HepG2 (cell line): ENCODE results near the gene NKX3-2. TPM values are rescaled to one million over a fixed set of nuclear protein-coding genes. Genes with fewer than 3 reads are reported as not detected.

ENCODE experiments used
- ATAC-seq: fragments of 200-7000 bp; cut with Tn5 transposase; 3 replicates; pipeline ENCODE4 v1.9.1; 2020; ENCODE audit warnings: mild to moderate bottlenecking, moderate library complexity
- Bru-seq: library from RNA; stranded (reverse); fragments of 400-500 nt; gene quantifications from one replicate; lab custom pipeline; 2021; lab: Mats Ljungman, UMichigan
- BruChase-seq, 2 experiments: library from RNA; stranded (reverse); fragments of 400-500 nt; gene quantifications; one replicate each; lab custom pipeline; 2021; lab: Mats Ljungman, UMichigan
- BruUV-seq: library from RNA; stranded (reverse); fragments of 400-500 nt; replicated peaks from 2 replicates; lab custom pipeline; 2021; lab: Mats Ljungman, UMichigan
- CTCF ChIA-PET: fragments of 300-600 bp; formaldehyde crosslinking; extraction: SDS; loops from one replicate; lab custom pipeline; 2021; ENCODE audit warnings: low total read pairs, inconsistent platforms, low intra/inter-chr PET ratio; lab: Yijun Ruan, JAX
- POLR2A ChIA-PET: fragments of 350-600 bp; sonication (Branson Sonifier 250); formaldehyde crosslinking; loops from one replicate; lab custom pipeline; 2020; ENCODE audit warnings: antibody characterized with exemption, inconsistent platforms; lab: Yijun Ruan, JAX
- DNase-seq: peaks from one replicate; pipeline ENCODE4 v3.0.0-alpha.2; 2015; ENCODE audit warnings: low spot score
- FAIRE-seq: peaks from 3 replicates; lab custom pipeline; 2011; peaks lifted over from hg19 to GRCh38; lab: Jason Lieb, UNC
- H2AFZ ChIP-seq: one replicate; pipeline ENCODE4 v1.6.1; 2011; ENCODE audit warnings: low read length, inconsistent platforms
- H3K27ac ChIP-seq: fragments of 300-600 bp; 3 replicates; pipeline ENCODE4 v1.8.0; 2011; ENCODE audit warnings: mixed run types, mild to moderate bottlenecking, mixed read lengths, low read length, inconsistent platforms; ENCODE audit not compliant: insufficient read depth; ENCODE audit errors: extremely low read length
- H3K27me3 ChIP-seq, 2 experiments: fragments of 200-600 bp in 1 of 2; 2 replicates in 1 of 2; 3 replicates in 1 of 2; pipeline versions ENCODE4 v1.6.0 to v1.8.0; 2011; ENCODE audit warnings: low read length in 2 of 2, mild to moderate bottlenecking in 2 of 2, moderate library complexity in 2 of 2, inconsistent platforms in 1 of 2; ENCODE audit not compliant: insufficient read depth in 2 of 2, control insufficient read depth in 1 of 2
- H3K36me3 ChIP-seq, 2 experiments: fragments of 200-600 bp in 1 of 2; replicated peaks in 1 of 2; 2 replicates in 1 of 2; 3 replicates in 1 of 2; pipeline versions ENCODE4 v1.5.1 to v1.8.0; 2011; ENCODE audit warnings: low read length in 2 of 2, inconsistent platforms in 1 of 2; ENCODE audit not compliant: insufficient read depth in 2 of 2, control insufficient read depth in 1 of 2
- H3K4me1 ChIP-seq: 2 replicates; pipeline ENCODE4 v1.5.1; 2012; ENCODE audit warnings: low read length, inconsistent platforms; ENCODE audit not compliant: insufficient read depth
- H3K4me2 ChIP-seq: 2 replicates; pipeline ENCODE4 v1.6.0; 2011; ENCODE audit warnings: low read depth, low read length, inconsistent platforms
- H3K4me3 ChIP-seq, 3 experiments: fragments of 200-600 bp in 1 of 3; sonication (generic), shearing (Covaris generic) in 1 of 3; replicated peaks in 1 of 3; 2 replicates each; pipeline ENCODE4 v1.5.1; 2011 to 2016; ENCODE audit warnings: low read length in 3 of 3, inconsistent platforms in 2 of 3, low read depth in 2 of 3, mild to moderate bottlenecking in 2 of 3, control low read depth in 1 of 3, mixed read lengths in 1 of 3; ENCODE audit not compliant: insufficient read depth in 1 of 3
- H3K79me2 ChIP-seq: one replicate; pipeline ENCODE4 v1.6.1; 2011; ENCODE audit warnings: low read length, inconsistent platforms; ENCODE audit not compliant: insufficient read depth
- H3K9ac ChIP-seq: 2 replicates; pipeline ENCODE4 v1.6.0; 2011; ENCODE audit warnings: mild to moderate bottlenecking, low read depth, low read length, inconsistent platforms; ENCODE audit not compliant: insufficient read depth
- H3K9me3 ChIP-seq: 2 replicates; pipeline ENCODE4 v1.5.1; 2012; ENCODE audit warnings: mild to moderate bottlenecking, low read length
- H4K20me1 ChIP-seq: 2 replicates; pipeline ENCODE4 v1.6.0; 2011; ENCODE audit warnings: inconsistent platforms, mild to moderate bottlenecking, low read length, moderate library complexity; ENCODE audit not compliant: insufficient read depth
- ATRX ChIP-seq: sonication (generic); formaldehyde crosslinking; IDR thresholded peaks from 2 replicates; pipeline ENCODE4 v1.4.0; 2020; ENCODE audit warnings: missing genetic modification reagents, borderline replicate concordance
- PHF21A ChIP-seq: sonication (generic); formaldehyde crosslinking; IDR thresholded peaks from 2 replicates; pipeline ENCODE4 v1.5.0; 2020; ENCODE audit warnings: mild to moderate bottlenecking, missing genetic modification reagents
- TCF7 ChIP-seq: sonication (generic); IDR thresholded peaks from 2 replicates; pipeline ENCODE4 v1.6.1; 2016; ENCODE audit warnings: antibody characterized with exemption, low read depth
- WGBS: methylation state at CpG from one replicate; pipeline ENCODE4 v1.1.6; 2017; ENCODE audit warnings: low lambda C conversion rate; 5-methylcytosine and 5-hydroxymethylcytosine counted together
- in situ Hi-C: cut with HindIII; loops from 2 replicates; pipeline ENCODE4 v1.10.0; 2017; ENCODE audit warnings: low pct_unique_long_range_greater_than_20kb; ENCODE audit not compliant: extremely low pct_ligation_motif_present
- intact Hi-C: fragments of 100-400 bp; cut with micrococcal nuclease; formaldehyde crosslinking; loops from one replicate; pipeline ENCODE4 v1.10.0; 2022; ENCODE audit not compliant: unreplicated experiment
- long read RNA-seq, 2 experiments: library from RNA in 1 of 2; library from polyadenylated mRNA in 1 of 2; stranded (forward) in 1 of 2; unstranded in 1 of 2; transcript quantifications; one replicate each; pipeline ENCODE4 v2.0.0, GENCODE V29; 2019 to 2022
- polyA minus RNA-seq, 3 experiments: library from RNA; depleted of rRNA, polyadenylated mRNA; stranded (reverse); fragments of >200 nt; gene quantifications; 2 replicates each; pipeline ENCODE4 v1.2.3, GENCODE V29; 2011; ENCODE audit warnings: low replicate concordance in 1 of 3
- polyA plus RNA-seq, 8 experiments: library from polyadenylated mRNA; depleted of rRNA in 3 of 8; stranded (reverse) in 7 of 8; unstranded in 1 of 8; fragments of >200 nt; fragmentation: Illumina TruSeq in 4 of 8; extraction: Trizol in 4 of 8; gene quantifications; 2 replicates each; pipeline versions ENCODE4 v1.2.1 to v1.2.3, GENCODE V29; 2011 to 2016; ENCODE audit warnings: low read depth in 4 of 8, missing spikeins in 1 of 8, mixed read lengths in 1 of 8; ENCODE audit not compliant: insufficient read depth in 1 of 8
- total RNA-seq, 5 experiments: library from RNA; depleted of rRNA; stranded (reverse); fragments of >200 nt; fragmentation: Illumina TruSeq; extraction: Trizol; gene quantifications; 2 replicates each; pipeline ENCODE4 v1.2.3, GENCODE V29; 2016; ENCODE audit warnings: low read depth in 1 of 5
- TF ChIP-seq, protein P1 (sequence below): sonication (generic); formaldehyde crosslinking; IDR thresholded peaks from 2 replicates; pipeline ENCODE4; 2020; ENCODE audit warnings: missing genetic modification reagents, mild to moderate bottlenecking, borderline replicate concordance
- TF ChIP-seq, protein P2 (sequence below): sonication (generic); formaldehyde crosslinking; IDR thresholded peaks from 2 replicates; pipeline ENCODE4 v1.9.0; 2022; ENCODE audit warnings: missing genetic modification reagents, mild to moderate bottlenecking, borderline replicate concordance

The NKX3-2 gene
- total RNA-seq (2016; rRNA removed; fragmentation: Illumina TruSeq; extraction: Trizol) (0.07 and 0.13 TPM in 2 replicates), polyA plus RNA-seq (2011; rRNA removed) (0.07 and 0.12 TPM in 2 replicates), polyA minus RNA-seq (2011; rRNA and poly(A)+ RNA removed; ENCODE audit: low replicate concordance) (0.05 and 0.18 TPM in 2 replicates), Bru-seq, nascent RNA (percentile 13 among the genes with signal in this experiment), BruChase-seq, experiment 1, labeled RNA remaining after a 6-hour chase (percentile 14 among the genes with signal in this experiment), BruChase-seq, experiment 2, labeled RNA remaining after a 2-hour chase (percentile 21 among the genes with signal in this experiment)
- total RNA-seq (2016; cell fraction: cytosol; rRNA removed; fragmentation: Illumina TruSeq; extraction: Trizol; ENCODE audit: low read depth): not detected in 2 replicates
- 0.22 TPM in 1 of 2 replicates, not detected in the other for total RNA-seq (2016; cell fraction: insoluble cytoplasmic fraction; rRNA removed; fragmentation: Illumina TruSeq; extraction: Trizol)
- 0.06 and 0.07 TPM in 2 replicates for total RNA-seq (2016; cell fraction: membrane; rRNA removed; fragmentation: Illumina TruSeq; extraction: Trizol)
- total RNA-seq (2016; cell fraction: nucleus; rRNA removed; fragmentation: Illumina TruSeq; extraction: Trizol): 0.16 TPM in 1 of 2 replicates, not detected in the other
- 0.05 and 0.08 TPM in 2 replicates for polyA plus RNA-seq (2011; cell fraction: cytosol; rRNA removed)
- 0.29 and 0.33 TPM in 2 replicates for polyA plus RNA-seq (2011; cell fraction: nucleus; rRNA removed)
- polyA plus RNA-seq (2012): 0.04 and 0.07 TPM in 2 replicates
- not detected in 2 replicates for polyA plus RNA-seq (2016; cell fraction: cytosol; fragmentation: Illumina TruSeq; extraction: Trizol; ENCODE audit: low read depth)
- not detected in 2 replicates for polyA plus RNA-seq (2016; cell fraction: insoluble cytoplasmic fraction; fragmentation: Illumina TruSeq; extraction: Trizol; ENCODE audit: low read depth)
- not detected in 2 replicates for polyA plus RNA-seq (2016; cell fraction: membrane; fragmentation: Illumina TruSeq; extraction: Trizol; ENCODE audit: low read depth)
- polyA plus RNA-seq (2016; cell fraction: nucleus; fragmentation: Illumina TruSeq; extraction: Trizol; ENCODE audit: insufficient read depth, low read depth): 0.27 TPM in 1 of 2 replicates, not detected in the other
- polyA minus RNA-seq (2011; cell fraction: cytosol; rRNA and poly(A)+ RNA removed): not detected in 2 replicates
- 0.13 TPM in 1 of 2 replicates, not detected in the other for polyA minus RNA-seq (2011; cell fraction: nucleus; rRNA and poly(A)+ RNA removed)
- long read RNA-seq, experiment 1: 0 reads
- long read RNA-seq, experiment 2: 0 reads

DNA sequence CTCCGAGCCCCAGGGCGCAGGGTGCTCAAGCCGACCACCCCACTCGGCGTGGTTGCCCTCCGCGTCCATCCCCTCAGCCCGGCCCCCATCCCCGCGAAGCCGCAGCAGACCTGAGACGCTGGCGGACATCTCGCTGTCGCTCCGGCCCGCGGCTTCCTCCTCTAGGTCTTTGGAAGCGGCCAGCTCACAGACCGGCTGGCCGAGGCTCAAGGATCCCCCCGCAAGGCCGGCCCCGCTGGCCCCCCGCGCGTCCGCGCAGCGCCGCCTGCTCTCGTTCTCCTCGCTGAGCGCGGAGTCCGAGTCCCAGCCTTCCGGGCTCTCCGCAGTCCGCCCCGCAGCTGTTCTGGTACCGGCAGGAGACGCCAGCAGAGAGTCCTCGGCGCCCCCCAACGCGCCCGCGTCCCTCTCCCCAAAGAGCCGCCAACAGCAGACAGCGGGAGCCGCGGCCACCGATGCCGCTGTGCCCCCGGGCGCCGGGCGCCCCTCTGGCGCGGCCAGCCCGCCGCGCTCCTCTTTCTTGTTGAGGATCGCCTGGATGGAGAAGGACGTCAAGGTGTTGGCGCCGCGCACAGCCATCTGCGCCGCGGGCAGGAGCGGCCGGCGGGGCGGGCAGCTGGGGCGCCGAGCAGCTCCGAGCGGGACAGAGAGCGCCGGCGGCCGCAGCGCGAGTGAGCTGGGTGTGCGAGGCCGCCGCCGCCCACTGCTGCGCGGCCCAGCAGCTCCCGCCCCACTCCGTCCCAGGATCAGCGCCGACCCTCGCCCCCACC lies at the start of gene NKX3-2:
NKX3-2 (minus strand) TSS at position 670 of the 767 bp plus-strand sequence; CDS start at position 576, 94 bp downstream.
- in situ Hi-C loops: no loop called here
- ChIA-PET POLR2A (no interaction called here), CTCF (no interaction called here)
- peak; percentile 65 for ATAC-seq
- no peaks in the 10 kb centered on the region for H3K79me2 ChIP-seq
- H2AFZ ChIP-seq: peak within 1 kb of the TSS; percentile 44
- H3K4me3 ChIP-seq: peak within 1 kb of the TSS; percentile 64 to 71 (median 65)
- peak within 1 kb of the TSS; percentile 24; the same call in 1 of the 2 replicates for H3K9ac ChIP-seq
- WGBS: 82% methylated on average over 96 of the region's 96 CpGs
- BruUV-seq: no TSS peak
- H3K9me3 ChIP-seq: no peaks in the 10 kb centered on the region
- no peaks in the 10 kb centered on the region for H3K36me3 ChIP-seq
- intact Hi-C loops: loop anchor here (10.0 kb wide), 1 partner anchor 419 kb away; no protein-coding TSS in a partner anchor
- H3K27ac ChIP-seq: no peak within 1 kb of the TSS
- peaks cover 32% of the 10 kb centered on the region for H3K4me1 ChIP-seq
- H3K4me2 ChIP-seq: peak within 1 kb of the TSS; percentile 76
- no peak for FAIRE-seq
- H4K20me1 ChIP-seq: no peaks in the 10 kb centered on the region
- DNase-seq: no peak
- peaks cover 2 to 39% of the 10 kb centered on the region in 2 experiments; a peak in 4 of 5 replicates for H3K27me3 ChIP-seq
- TF ChIP-seq PHF21A (CRISPR knock-in tag) (no peak), TCF7 (no peak), ATRX (CRISPR knock-in tag) (no peak)
- TF ChIP-seq, protein P1, sequence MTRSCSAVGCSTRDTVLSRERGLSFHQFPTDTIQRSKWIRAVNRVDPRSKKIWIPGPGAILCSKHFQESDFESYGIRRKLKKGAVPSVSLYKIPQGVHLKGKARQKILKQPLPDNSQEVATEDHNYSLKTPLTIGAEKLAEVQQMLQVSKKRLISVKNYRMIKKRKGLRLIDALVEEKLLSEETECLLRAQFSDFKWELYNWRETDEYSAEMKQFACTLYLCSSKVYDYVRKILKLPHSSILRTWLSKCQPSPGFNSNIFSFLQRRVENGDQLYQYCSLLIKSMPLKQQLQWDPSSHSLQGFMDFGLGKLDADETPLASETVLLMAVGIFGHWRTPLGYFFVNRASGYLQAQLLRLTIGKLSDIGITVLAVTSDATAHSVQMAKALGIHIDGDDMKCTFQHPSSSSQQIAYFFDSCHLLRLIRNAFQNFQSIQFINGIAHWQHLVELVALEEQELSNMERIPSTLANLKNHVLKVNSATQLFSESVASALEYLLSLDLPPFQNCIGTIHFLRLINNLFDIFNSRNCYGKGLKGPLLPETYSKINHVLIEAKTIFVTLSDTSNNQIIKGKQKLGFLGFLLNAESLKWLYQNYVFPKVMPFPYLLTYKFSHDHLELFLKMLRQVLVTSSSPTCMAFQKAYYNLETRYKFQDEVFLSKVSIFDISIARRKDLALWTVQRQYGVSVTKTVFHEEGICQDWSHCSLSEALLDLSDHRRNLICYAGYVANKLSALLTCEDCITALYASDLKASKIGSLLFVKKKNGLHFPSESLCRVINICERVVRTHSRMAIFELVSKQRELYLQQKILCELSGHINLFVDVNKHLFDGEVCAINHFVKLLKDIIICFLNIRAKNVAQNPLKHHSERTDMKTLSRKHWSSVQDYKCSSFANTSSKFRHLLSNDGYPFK (CRISPR knock-in tag): no peak
- TF ChIP-seq, protein P2, sequence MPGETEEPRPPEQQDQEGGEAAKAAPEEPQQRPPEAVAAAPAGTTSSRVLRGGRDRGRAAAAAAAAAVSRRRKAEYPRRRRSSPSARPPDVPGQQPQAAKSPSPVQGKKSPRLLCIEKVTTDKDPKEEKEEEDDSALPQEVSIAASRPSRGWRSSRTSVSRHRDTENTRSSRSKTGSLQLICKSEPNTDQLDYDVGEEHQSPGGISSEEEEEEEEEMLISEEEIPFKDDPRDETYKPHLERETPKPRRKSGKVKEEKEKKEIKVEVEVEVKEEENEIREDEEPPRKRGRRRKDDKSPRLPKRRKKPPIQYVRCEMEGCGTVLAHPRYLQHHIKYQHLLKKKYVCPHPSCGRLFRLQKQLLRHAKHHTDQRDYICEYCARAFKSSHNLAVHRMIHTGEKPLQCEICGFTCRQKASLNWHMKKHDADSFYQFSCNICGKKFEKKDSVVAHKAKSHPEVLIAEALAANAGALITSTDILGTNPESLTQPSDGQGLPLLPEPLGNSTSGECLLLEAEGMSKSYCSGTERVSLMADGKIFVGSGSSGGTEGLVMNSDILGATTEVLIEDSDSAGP: no peak
